IPS-18a (cell line): Measurements from ENCODE around the gene NCKAP5.

Experiments
- H3K27ac ChIP-seq: one replicate; pipeline ENCODE4 v1.5.1; 2013; ENCODE audit warnings: low read length
- H3K27me3 ChIP-seq: one replicate; pipeline ENCODE4 v1.6.1; 2013; ENCODE audit warnings: mild to moderate bottlenecking, low read length; ENCODE audit not compliant: control insufficient read depth, insufficient read depth
- H3K36me3 ChIP-seq: one replicate; pipeline ENCODE4 v1.6.1; 2013; ENCODE audit warnings: low read depth, low read length; ENCODE audit not compliant: control insufficient read depth
- H3K4me1 ChIP-seq: one replicate; pipeline ENCODE4 v1.6.1; 2013; ENCODE audit warnings: low read depth, low read length; ENCODE audit not compliant: control insufficient read depth
- H3K4me3 ChIP-seq: one replicate; pipeline ENCODE4 v1.5.1; 2013; ENCODE audit warnings: low read length
- H3K9ac ChIP-seq: one replicate; pipeline ENCODE4 v1.6.1; 2013; ENCODE audit warnings: mild to moderate bottlenecking, low read length, moderate library complexity
- H3K9me3 ChIP-seq: one replicate; pipeline ENCODE4 v1.6.1; 2013; ENCODE audit warnings: low read depth, low read length; ENCODE audit not compliant: control insufficient read depth

NCKAP5 gene

GRCh38 chr2:133552821-133553220, 15.4 kb downstream of the NCKAP5 start:
- H3K9me3 ChIP-seq: no peaks in the 10 kb centered on the region
- H3K4me1 ChIP-seq: no peaks in the 10 kb centered on the region
- no peaks in the 10 kb centered on the region for H3K36me3 ChIP-seq
- H3K27ac ChIP-seq: no peak overlapping the region
- no peak overlapping the region for H3K9ac ChIP-seq
- H3K4me3 ChIP-seq: no peak overlapping the region
- H3K27me3 ChIP-seq: no peaks in the 10 kb centered on the region

GRCh38 chr2:133541797-133542196, 26.5 kb downstream of the NCKAP5 start:
- H3K4me3 ChIP-seq: no peak overlapping the region

GRCh38 chr2:133541376-133541775, 26.9 kb downstream of the NCKAP5 start:
- H3K4me3 ChIP-seq: no peak overlapping the region
- no peak overlapping the region for H3K9ac ChIP-seq
- no peak overlapping the region for H3K27ac ChIP-seq

More at GRCh38 chr2:133541797-133542196, 26.5 kb downstream of the NCKAP5 start:
- H3K4me1 ChIP-seq: no peaks in the 10 kb centered on the region
- H3K9me3 ChIP-seq: no peaks in the 10 kb centered on the region
- H3K36me3 ChIP-seq: no peaks in the 10 kb centered on the region
- no peak overlapping the region for H3K27ac ChIP-seq
- H3K9ac ChIP-seq: no peak overlapping the region
- H3K27me3 ChIP-seq: no peaks in the 10 kb centered on the region

GRCh38 chr2:133532919-133533318, 35.3 kb downstream of the NCKAP5 start:
- Histone ChIP-seq H3K4me1 (no peaks in the 10 kb centered on the region), H3K9me3 (no peaks in the 10 kb centered on the region), H3K27ac (no peak overlapping the region), H3K27me3 (no peaks in the 10 kb centered on the region), H3K36me3 (no peaks in the 10 kb centered on the region), H3K9ac (no peak overlapping the region), H3K4me3 (no peak overlapping the region)

More at GRCh38 chr2:133541376-133541775, 26.9 kb downstream of the NCKAP5 start:
- Histone ChIP-seq H3K9me3 (no peaks in the 10 kb centered on the region), H3K4me1 (no peaks in the 10 kb centered on the region), H3K36me3 (no peaks in the 10 kb centered on the region), H3K27me3 (no peaks in the 10 kb centered on the region)

GRCh38 chr2:133531382-133531781, 36.9 kb downstream of the NCKAP5 start:
- Histone ChIP-seq H3K9ac (no peak overlapping the region), H3K4me1 (no peaks in the 10 kb centered on the region), H3K27me3 (no peaks in the 10 kb centered on the region), H3K27ac (no peak overlapping the region), H3K9me3 (no peaks in the 10 kb centered on the region), H3K4me3 (no peak overlapping the region), H3K36me3 (no peaks in the 10 kb centered on the region)

GRCh38 chr2:133530645-133531044, 37.6 kb downstream of the NCKAP5 start:
- Histone ChIP-seq H3K4me1 (no peaks in the 10 kb centered on the region), H3K27me3 (no peaks in the 10 kb centered on the region), H3K36me3 (no peaks in the 10 kb centered on the region), H3K9me3 (no peaks in the 10 kb centered on the region), H3K9ac (no peak overlapping the region), H3K4me3 (no peak overlapping the region), H3K27ac (no peak overlapping the region)

GRCh38 chr2:133526530-133527300, 41.5 kb downstream of the NCKAP5 start:
- no peak overlapping the region for H3K9ac ChIP-seq
- H3K27me3 ChIP-seq: peaks cover 38% of the 10 kb centered on the region

GRCh38 chr2:133525613-133526529, 42.4 kb downstream of the NCKAP5 start:
- Histone ChIP-seq H3K4me3 (no peak overlapping the region), H3K27me3 (peaks cover 46% of the 10 kb centered on the region), H3K4me1 (peaks cover 11% of the 10 kb centered on the region), H3K36me3 (no peaks in the 10 kb centered on the region), H3K9me3 (no peaks in the 10 kb centered on the region), H3K27ac (no peak overlapping the region), H3K9ac (no peak overlapping the region)

More at GRCh38 chr2:133526530-133527300, 41.5 kb downstream of the NCKAP5 start:
- H3K27ac ChIP-seq: no peak overlapping the region
- H3K9me3 ChIP-seq: no peaks in the 10 kb centered on the region
- H3K36me3 ChIP-seq: no peaks in the 10 kb centered on the region
- peaks cover 11% of the 10 kb centered on the region for H3K4me1 ChIP-seq
- no peak overlapping the region for H3K4me3 ChIP-seq

GRCh38 chr2:133525090-133525489, 43.2 kb downstream of the NCKAP5 start:
- Histone ChIP-seq H3K9me3 (no peaks in the 10 kb centered on the region), H3K4me3 (no peak overlapping the region), H3K9ac (no peak overlapping the region), H3K4me1 (peaks cover 11% of the 10 kb centered on the region), H3K27me3 (peaks cover 51% of the 10 kb centered on the region), H3K36me3 (no peaks in the 10 kb centered on the region), H3K27ac (no peak overlapping the region)

- no peak overlapping the region for H3K27ac ChIP-seq
- H3K27me3 ChIP-seq: peaks cover 51% of the 10 kb centered on the region
- H3K36me3 ChIP-seq: no peaks in the 10 kb centered on the region
- no peaks in the 10 kb centered on the region for H3K9me3 ChIP-seq
- no peak overlapping the region for H3K9ac ChIP-seq
- peaks cover 11% of the 10 kb centered on the region for H3K4me1 ChIP-seq
- H3K4me3 ChIP-seq: no peak overlapping the region
Measured at GRCh38 chr2:133523406-133523805, 44.9 kb downstream of the NCKAP5 start.

- peaks cover 51% of the 10 kb centered on the region for H3K27me3 ChIP-seq
- H3K4me3 ChIP-seq: no peak overlapping the region
- no peaks in the 10 kb centered on the region for H3K9me3 ChIP-seq
- H3K4me1 ChIP-seq: peaks cover 11% of the 10 kb centered on the region
- H3K9ac ChIP-seq: no peak overlapping the region
- no peak overlapping the region for H3K27ac ChIP-seq
- no peaks in the 10 kb centered on the region for H3K36me3 ChIP-seq
Measured at GRCh38 chr2:133522204-133522603, 46.1 kb downstream of the NCKAP5 start.
